Neural cell (in vitro differentiated cells): ENCODE measurements around the gene CLEC19A.

Source experiments
- CTCF ChIP-seq: fragments of 450-650 bp; IDR thresholded peaks from 2 replicates; pipeline ENCODE4 v1.5.1; 2014; ENCODE audit warnings: antibody characterized with exemption, mild to moderate bottlenecking, moderate library complexity; ENCODE audit not compliant: poor library complexity, severe bottlenecking
- EP300 ChIP-seq: fragments of 450-650 bp; conservative IDR thresholded peaks from 2 replicates; pipeline ENCODE4 v1.6.1; 2014; ENCODE audit warnings: antibody characterized with exemption, mild to moderate bottlenecking, moderate library complexity; ENCODE audit not compliant: poor library complexity, severe bottlenecking
- EZH2 ChIP-seq: fragments of 200-600, 300-800 bp; shearing (Covaris generic), sonication (generic); IDR thresholded peaks from 2 replicates; pipeline ENCODE4 v1.6.1; 2014; ENCODE audit warnings: antibody characterized with exemption, low read length, borderline replicate concordance, mild to moderate bottlenecking; ENCODE audit not compliant: insufficient read depth, poor library complexity, severe bottlenecking
- POLR2AphosphoS5 ChIP-seq: IDR thresholded peaks from 2 replicates; pipeline ENCODE4 v1.6.1; 2012

DNA sequence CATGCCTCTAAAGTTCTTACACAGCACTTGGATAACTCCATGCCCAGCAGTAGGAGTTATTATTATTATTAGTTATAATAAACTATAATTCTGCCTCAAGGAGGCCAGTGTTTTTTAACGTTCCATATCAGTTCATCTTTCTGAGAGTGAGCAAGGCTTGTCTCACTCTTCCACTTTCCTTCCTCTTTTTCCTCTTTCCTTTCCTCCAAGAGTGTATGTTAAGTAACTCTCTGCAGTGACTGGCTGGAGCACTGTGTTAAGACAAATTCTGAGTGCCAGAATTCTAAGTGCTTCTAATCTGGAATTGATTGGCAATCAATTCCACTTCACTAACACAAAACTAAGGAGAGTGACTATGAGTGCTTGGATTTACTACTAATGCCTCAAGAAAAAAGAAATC is 16.4 kb downstream of the CLEC19A start:
- TF ChIP-seq EZH2 (no peak), EP300 (no peak), POLR2AphosphoS5 (no peak), CTCF (no peak)
